Renal cortical epithelial cell (primary cell): Measurements from ENCODE around the gene PDK3. TPM values are rescaled to one million over a fixed set of nuclear protein-coding genes. Genes with fewer than 3 reads are reported as not detected.
A peak's percentile ranks its signal among the peaks of the same experiment; 100 is the strongest.

Experiments
- DNase-seq: peaks from one replicate; pipeline ENCODE4 v3.0.0-alpha.2; 2011; ENCODE audit warnings: low read depth
- total RNA-seq: library from RNA; depleted of rRNA; stranded (reverse); fragments of >200 nt; gene quantifications from 2 replicates; pipeline ENCODE4 v1.2.3, GENCODE V29; 2014

Gene PDK3
- total RNA-seq, 1 donor from 2014 or later: 20.4 TPM

GRCh38 chrX:24482823-24483415 lies 17.8 kb downstream of the PDK3 start:
- peak; percentile 76 for DNase-seq

- DNase-seq: no peak
Observed at GRCh38 chrX:24483596-24483995, 18.5 kb downstream of the PDK3 start.

- DNase-seq: no peak
Observed at GRCh38 chrX:24485323-24485722, 20.2 kb downstream of the PDK3 start.

- DNase-seq: no peak
Observed at GRCh38 chrX:24485976-24486680, 21.0 kb downstream of the PDK3 start.

DNA sequence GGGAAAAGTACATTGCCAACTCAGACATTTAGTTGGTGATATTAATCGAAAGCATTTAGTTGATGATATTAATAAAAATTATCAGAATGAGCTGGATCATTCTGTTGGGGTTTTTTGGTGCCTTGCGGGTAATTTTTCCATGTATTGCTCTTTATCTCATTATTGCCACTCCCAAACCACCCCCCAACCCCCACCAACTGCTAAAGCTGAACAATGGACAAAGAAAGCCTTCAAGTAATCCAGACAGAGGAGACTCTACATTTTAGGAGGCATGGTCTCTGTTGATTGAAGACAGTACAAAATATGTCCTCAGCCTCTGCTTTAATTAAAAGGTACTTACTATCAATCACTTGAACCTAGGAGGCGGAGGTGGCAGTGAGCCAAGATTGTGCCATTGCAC lies 22.5 kb downstream of the PDK3 start:
- DNase-seq: no peak

DNA sequence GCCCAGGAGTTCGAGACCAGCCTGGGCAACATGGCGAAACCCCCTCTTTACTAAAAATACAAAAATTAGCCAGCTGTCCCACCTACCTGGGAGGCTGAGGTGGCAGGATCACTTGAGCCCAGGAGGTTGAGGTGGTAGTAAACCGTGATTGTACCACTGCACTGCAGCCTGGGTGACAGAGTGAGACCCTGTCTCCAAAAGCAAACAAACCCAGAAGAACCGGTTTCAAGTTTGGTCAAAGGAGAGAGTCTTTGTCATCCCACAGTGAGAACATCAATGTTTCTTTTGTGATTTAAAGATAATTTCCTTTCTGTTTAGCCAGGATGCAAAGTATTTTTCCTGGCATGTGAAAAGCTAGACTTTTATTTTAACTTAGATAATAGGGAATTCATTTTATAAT lies 26.7 kb downstream of the PDK3 start:
- no peak for DNase-seq

- peak; percentile 34 for DNase-seq
Observed at GRCh38 chrX:24493740-24494581, 28.9 kb downstream of the PDK3 start.

DNA sequence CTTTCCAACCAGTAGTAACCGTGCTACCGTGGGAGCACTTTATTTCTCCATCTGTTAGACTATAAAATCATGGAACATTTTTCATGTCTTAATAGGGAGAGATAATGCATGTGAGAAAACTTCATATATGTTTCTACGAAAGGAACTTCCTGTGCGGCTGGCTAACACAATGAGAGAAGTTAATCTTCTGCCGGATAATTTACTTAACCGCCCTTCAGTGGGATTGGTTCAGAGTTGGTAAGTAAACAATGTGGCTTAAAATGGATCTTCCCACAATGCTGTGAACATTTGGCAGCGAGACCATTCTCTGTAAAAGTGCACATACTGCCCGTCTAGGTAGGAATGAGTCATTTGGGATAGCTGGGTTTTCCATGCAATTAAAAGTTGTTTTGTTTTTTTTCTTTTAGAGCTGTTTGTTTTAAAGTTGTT lies 29.6 kb downstream of the PDK3 start:
- peak; percentile 95 for DNase-seq

- no peak for DNase-seq
Observed at GRCh38 chrX:24495700-24496099, 30.6 kb downstream of the PDK3 start.

GRCh38 chrX:24498181-24498580 lies 33.1 kb downstream of the PDK3 start:
- no peak for DNase-seq

DNA sequence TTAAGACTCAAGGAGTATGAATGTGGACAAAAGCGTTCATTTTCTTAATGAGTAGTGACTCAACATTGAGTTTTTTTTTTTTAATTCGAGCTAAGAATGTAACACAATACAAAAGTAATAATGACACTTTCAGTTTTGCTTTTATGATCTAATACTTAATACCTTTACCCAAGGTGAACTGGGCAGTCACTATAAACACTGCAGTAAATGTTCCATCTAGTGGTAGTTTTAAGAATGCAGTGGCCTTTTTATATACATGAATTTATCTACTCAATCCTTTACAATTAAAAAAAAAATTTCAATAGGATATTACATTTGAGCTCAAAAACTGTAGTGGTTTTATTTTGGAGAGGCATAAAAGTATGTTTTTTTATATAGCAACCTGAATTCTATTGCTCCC lies 33.9 kb downstream of the PDK3 start:
- peak; percentile 36 for DNase-seq

DNA sequence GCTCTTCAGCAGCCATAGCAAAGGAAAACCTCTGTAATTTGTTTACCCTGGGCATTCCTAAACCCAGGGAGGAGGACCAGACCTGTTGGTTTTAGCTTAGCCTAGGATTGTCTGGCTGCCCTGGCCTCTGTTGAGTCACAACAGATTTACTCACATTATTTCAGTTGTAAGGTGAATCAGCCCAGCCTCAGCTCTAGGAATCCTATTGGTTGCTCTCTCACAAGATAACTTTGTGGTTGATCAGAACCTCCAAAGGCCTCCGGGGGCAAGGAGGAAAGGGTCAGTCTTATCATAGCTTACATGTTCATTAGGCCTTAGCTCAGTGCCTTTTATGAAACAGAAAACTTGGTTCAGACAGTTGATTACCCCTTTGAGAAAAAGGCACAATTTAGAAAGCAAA lies 41.0 kb downstream of the PDK3 start:
- DNase-seq: peak; percentile 60

- no peak for DNase-seq
Observed at GRCh38 chrX:24508375-24508774, 43.3 kb downstream of the PDK3 start.

- DNase-seq: no peak
Observed at GRCh38 chrX:24513416-24513815, 48.3 kb downstream of the PDK3 start.

DNA sequence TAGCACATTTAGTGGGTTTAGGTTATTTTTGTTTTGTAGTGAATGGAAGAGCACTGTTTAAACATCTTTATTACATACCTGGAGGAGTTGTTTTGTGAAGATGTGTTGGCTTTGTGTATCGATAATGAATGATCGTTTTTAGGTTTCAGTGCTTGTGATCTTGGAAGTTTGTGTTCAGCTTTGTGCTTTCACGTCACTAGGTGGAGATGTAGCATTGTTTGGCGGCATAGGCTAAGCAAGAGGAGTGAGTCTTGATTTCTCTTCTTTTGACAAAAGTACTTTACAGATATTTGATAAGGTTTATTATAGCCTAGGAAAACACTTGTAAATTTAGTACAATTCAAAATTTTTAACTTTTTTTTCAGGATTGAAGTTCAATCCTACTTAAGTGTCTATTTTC lies 50.4 kb downstream of the PDK3 start:
- peak; percentile 2 for DNase-seq

DNA sequence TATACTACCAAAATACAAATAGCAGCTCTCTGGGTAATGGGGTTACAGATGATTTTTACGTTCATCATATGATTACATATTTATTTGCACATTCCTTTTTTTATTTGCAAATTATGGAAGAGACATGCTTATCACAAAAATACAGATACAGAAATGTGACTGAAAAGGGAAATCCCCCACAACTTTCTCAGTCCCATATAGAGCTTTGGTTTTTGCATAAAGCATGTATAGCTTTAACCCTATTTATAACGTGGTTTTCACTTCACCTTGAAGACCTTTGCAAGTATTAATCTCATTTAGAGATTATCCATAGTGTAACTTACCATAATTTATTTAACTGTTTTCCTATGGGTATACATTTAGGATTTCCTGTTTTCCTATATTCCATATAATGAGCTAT lies 55.4 kb downstream of the PDK3 start:
- no peak for DNase-seq

- no peak for DNase-seq
Observed at GRCh38 chrX:24525455-24525854, 60.4 kb downstream of the PDK3 start.

DNA sequence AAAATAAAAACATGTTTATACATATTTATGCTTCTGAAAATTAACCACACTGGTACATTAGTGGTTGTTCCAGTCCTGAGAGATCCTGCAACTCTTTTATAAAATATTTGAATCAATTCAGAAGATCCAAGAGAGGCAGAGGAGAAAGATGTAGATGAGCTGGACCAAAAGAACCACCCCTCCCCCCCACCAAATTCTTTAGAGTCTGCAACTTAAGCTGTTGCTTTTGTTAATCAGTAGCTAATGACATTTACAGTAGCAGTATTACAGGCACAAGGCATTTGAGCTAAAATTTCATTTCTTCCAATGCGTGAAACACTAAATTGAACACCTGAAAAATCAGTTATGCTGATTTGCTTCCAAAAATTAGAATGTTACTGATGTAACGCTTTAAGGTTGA lies 61.5 kb downstream of the PDK3 start:
- DNase-seq: peak; percentile 19

DNA sequence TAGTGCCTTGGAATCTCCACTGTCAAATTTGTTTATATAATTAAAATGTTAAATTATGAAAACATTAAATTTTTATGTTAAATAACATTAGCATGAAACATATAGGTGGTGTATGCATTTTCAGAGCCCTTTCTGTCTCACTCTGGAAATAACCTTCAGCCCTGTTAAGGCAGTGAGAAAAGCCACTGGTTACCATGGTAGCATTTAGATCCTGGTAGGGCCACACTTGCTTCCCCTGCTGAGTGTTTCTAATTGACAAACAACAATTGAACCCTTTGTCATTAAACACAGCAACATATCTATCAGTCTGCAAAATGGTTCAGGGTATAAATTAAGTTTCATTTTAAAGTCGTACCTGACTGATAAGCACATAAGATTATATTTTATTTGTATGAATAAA lies 63.5 kb downstream of the PDK3 start:
- no peak for DNase-seq

GRCh38 chrX:24536551-24536950 lies 71.5 kb downstream of the PDK3 start:
- DNase-seq: no peak

- DNase-seq: no peak
Observed at GRCh38 chrX:24542756-24543155, 77.7 kb downstream of the PDK3 start.

- DNase-seq: no peak
Observed at GRCh38 chrX:24547961-24548360, 82.9 kb downstream of the PDK3 start.

DNA sequence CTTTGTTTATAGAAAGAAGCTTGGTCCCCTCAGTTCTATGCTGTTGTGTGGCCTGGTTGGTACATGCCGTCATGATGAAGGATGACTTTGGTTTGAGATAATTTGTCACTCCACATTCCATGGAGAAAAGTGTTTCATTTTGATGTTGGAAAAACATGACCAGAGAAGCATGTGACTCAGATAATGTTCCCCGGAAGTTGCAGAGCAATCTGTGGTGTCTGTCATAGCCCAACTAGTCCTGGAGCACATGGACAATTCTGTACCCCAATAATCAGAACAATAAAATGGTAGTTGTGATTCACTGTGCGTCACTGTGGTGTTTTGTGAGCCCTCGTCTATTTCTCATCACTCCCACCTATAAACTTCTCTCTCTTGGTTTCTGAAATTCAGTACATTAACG lies 85.1 kb downstream of the PDK3 start:
- no peak for DNase-seq
